Neural cell (in vitro differentiated cells): ENCODE results near the gene PSMC3. TPM values are rescaled to one million over a fixed set of nuclear protein-coding genes. Genes with fewer than 3 reads are reported as not detected.

Experiments used
- H2AFZ ChIP-seq: fragments of 200-600, 300-800 bp; sonication (generic), shearing (Covaris generic); 2 replicates; pipeline ENCODE4 v1.6.0; 2014; ENCODE audit warnings: low read depth, mild to moderate bottlenecking, antibody characterized with exemption, low read length, moderate library complexity
- H3F3A ChIP-seq: fragments of 200-600 bp; shearing (Covaris generic); 2 replicates; pipeline ENCODE4 v1.6.1; 2016; ENCODE audit warnings: mild to moderate bottlenecking, moderate library complexity, mixed read lengths, antibody characterized with exemption, low read length; ENCODE audit not compliant: insufficient read depth, poor library complexity, severe bottlenecking
- H3K27ac ChIP-seq: fragments of 200-600, 300-800 bp; sonication (generic), shearing (Covaris generic); 2 replicates; pipeline ENCODE4 v1.5.1; 2014; ENCODE audit warnings: mild to moderate bottlenecking, low read length, moderate library complexity
- H3K27me3 ChIP-seq: fragments of 300-800, 200-600 bp; sonication (generic), shearing (Covaris generic); 2 replicates; pipeline ENCODE4 v1.6.0; 2014; ENCODE audit warnings: mild to moderate bottlenecking, low read depth, low read length, moderate library complexity; ENCODE audit not compliant: insufficient read depth
- H3K36me3 ChIP-seq: fragments of 300-800, 200-600 bp; sonication (generic), shearing (Covaris generic); 2 replicates; pipeline ENCODE4 v1.5.1; 2014; ENCODE audit warnings: mild to moderate bottlenecking, antibody characterized with exemption, low read length, moderate library complexity; ENCODE audit not compliant: insufficient read depth
- H3K4me2 ChIP-seq: fragments of 300-800, 200-600 bp; sonication (generic), shearing (Covaris generic); 2 replicates; pipeline ENCODE4 v1.6.0; 2014; ENCODE audit warnings: mild to moderate bottlenecking, low read length
- H3K4me3 ChIP-seq: fragments of 300-800, 200-600 bp; sonication (generic), shearing (Covaris generic); 2 replicates; pipeline ENCODE4 v1.5.1; 2014; ENCODE audit warnings: mild to moderate bottlenecking, low read length, moderate library complexity
- H3K79me2 ChIP-seq: fragments of 200-600 bp; shearing (Covaris generic); replicated peaks from 2 replicates; pipeline ENCODE4 v1.6.0; 2014; ENCODE audit warnings: mild to moderate bottlenecking, low read length, moderate library complexity; ENCODE audit not compliant: insufficient read depth
- H3K9ac ChIP-seq: fragments of 300-800, 200-600 bp; sonication (generic), shearing (Covaris generic); 2 replicates; pipeline ENCODE4 v1.6.1; 2016; ENCODE audit warnings: mild to moderate bottlenecking, low read length, mixed read lengths
- H3K9me2 ChIP-seq: fragments of 200-600 bp; shearing (Covaris generic); 2 replicates; pipeline ENCODE4 v1.6.1; 2016; ENCODE audit warnings: mild to moderate bottlenecking, low read length, mixed read lengths; ENCODE audit not compliant: insufficient read depth
- H3K9me3 ChIP-seq: fragments of 200-600, 300-800 bp; sonication (generic), shearing (Covaris generic); 2 replicates; pipeline ENCODE4 v1.6.1; 2016; ENCODE audit warnings: mild to moderate bottlenecking, mixed run types, low read length, moderate library complexity, mixed read lengths
- H4K20me1 ChIP-seq: fragments of 200-600 bp; shearing (Covaris generic); 2 replicates; pipeline ENCODE4 v1.6.1; 2016; ENCODE audit warnings: mild to moderate bottlenecking, mixed run types; ENCODE audit not compliant: insufficient read depth
- CTCF ChIP-seq: fragments of 450-650 bp; IDR thresholded peaks from 2 replicates; pipeline ENCODE4 v1.5.1; 2014; ENCODE audit warnings: antibody characterized with exemption, mild to moderate bottlenecking, moderate library complexity; ENCODE audit not compliant: poor library complexity, severe bottlenecking
- EP300 ChIP-seq: fragments of 450-650 bp; conservative IDR thresholded peaks from 2 replicates; pipeline ENCODE4 v1.6.1; 2014; ENCODE audit warnings: antibody characterized with exemption, mild to moderate bottlenecking, moderate library complexity; ENCODE audit not compliant: poor library complexity, severe bottlenecking
- EZH2 ChIP-seq: fragments of 200-600, 300-800 bp; shearing (Covaris generic), sonication (generic); IDR thresholded peaks from 2 replicates; pipeline ENCODE4 v1.6.1; 2014; ENCODE audit warnings: antibody characterized with exemption, low read length, borderline replicate concordance, mild to moderate bottlenecking; ENCODE audit not compliant: insufficient read depth, poor library complexity, severe bottlenecking
- MXI1 ChIP-seq: fragments of 450-650 bp; conservative IDR thresholded peaks from 2 replicates; pipeline ENCODE4 v1.6.1; 2014; ENCODE audit warnings: antibody characterized with exemption, mild to moderate bottlenecking; ENCODE audit not compliant: poor library complexity, severe bottlenecking
- POLR2AphosphoS5 ChIP-seq: IDR thresholded peaks from 2 replicates; pipeline ENCODE4 v1.6.1; 2012
- RAD21 ChIP-seq: fragments of 450-650 bp; conservative IDR thresholded peaks from 2 replicates; pipeline ENCODE4 v1.6.1; 2014; ENCODE audit warnings: antibody characterized with exemption, mild to moderate bottlenecking, moderate library complexity
- REST ChIP-seq: IDR thresholded peaks from 2 replicates; pipeline ENCODE4 v1.6.1; 2012; ENCODE audit warnings: borderline replicate concordance
- SMC3 ChIP-seq: fragments of 450-650 bp; conservative IDR thresholded peaks from 2 replicates; pipeline ENCODE4 v1.6.1; 2014; ENCODE audit warnings: antibody characterized with exemption, mild to moderate bottlenecking, moderate library complexity; ENCODE audit not compliant: poor library complexity
- TAF1 ChIP-seq: IDR thresholded peaks from 2 replicates; pipeline ENCODE4 v1.6.1; 2012; ENCODE audit warnings: low read depth
- polyA plus RNA-seq: library from polyadenylated mRNA; depleted of rRNA; stranded (reverse); fragments of >200 nt; gene quantifications from 2 replicates; pipeline ENCODE4 v1.2.3, GENCODE V29; 2014

PSMC3 gene
- polyA plus RNA-seq, 1 donor from 2014 or later, result 157 TPM

- no peaks in the 10 kb centered on the region for H3K27me3 ChIP-seq
- H3F3A ChIP-seq, result no peaks in the 10 kb centered on the region
- H3K79me2 ChIP-seq, result no peaks in the 10 kb centered on the region
- H4K20me1 ChIP-seq, result no peaks in the 10 kb centered on the region
- H3K9ac ChIP-seq, result no peak overlapping the region
- H3K27ac ChIP-seq, result no peak overlapping the region
- H3K36me3 ChIP-seq, result no peaks in the 10 kb centered on the region
- H3K4me2 ChIP-seq, result no peak overlapping the region
- H3K4me3 ChIP-seq, result no peak overlapping the region
- H3K9me3 ChIP-seq, result no peaks in the 10 kb centered on the region
- no peak overlapping the region for H2AFZ ChIP-seq
- TF ChIP-seq MXI1, result no peak
- TF ChIP-seq EP300, result no peak
- no peak for TF ChIP-seq EZH2
- TF ChIP-seq CTCF, result no peak
- TF ChIP-seq POLR2AphosphoS5, result no peak
- no peak for TF ChIP-seq REST
- TF ChIP-seq TAF1, result no peak
- TF ChIP-seq RAD21, result no peak
- no peak for TF ChIP-seq SMC3
- no peaks in the 10 kb centered on the region for H3K9me2 ChIP-seq
These were observed 28.2 kb downstream of the PSMC3 start for GRCh38 chr11:47398011-47398410.

- H3K27me3 ChIP-seq, result no peaks in the 10 kb centered on the region
- H4K20me1 ChIP-seq, result no peaks in the 10 kb centered on the region
- no peak overlapping the region for H3K9ac ChIP-seq
- no peak overlapping the region for H2AFZ ChIP-seq
- H3K27ac ChIP-seq, result no peak overlapping the region
- no peaks in the 10 kb centered on the region for H3F3A ChIP-seq
- H3K4me3 ChIP-seq, result no peak overlapping the region
- no peak overlapping the region for H3K4me2 ChIP-seq
- H3K9me3 ChIP-seq, result no peaks in the 10 kb centered on the region
- no peaks in the 10 kb centered on the region for H3K9me2 ChIP-seq
- TF ChIP-seq POLR2AphosphoS5 (no peak), REST (no peak), MXI1 (no peak), RAD21 (no peak), EP300 (no peak), EZH2 (no peak), CTCF (no peak), SMC3 (no peak), TAF1 (no peak)
- H3K36me3 ChIP-seq, result no peaks in the 10 kb centered on the region
- no peaks in the 10 kb centered on the region for H3K79me2 ChIP-seq
These were observed 30.3 kb downstream of the PSMC3 start for GRCh38 chr11:47396049-47396320.
